ENCODE data around the gene P2RX4.
"Not testable (repeated sequence)": the region's sequence is repeated elsewhere in the genome, so short reads cannot be mapped to it uniquely, and the experiment has no call there.

The P2RX4 gene

GRCh38 chr12:121245951-121246350 lies 36.0 kb downstream of the P2RX4 start:
- DNase-seq, result no peak

- no peak for DNase-seq
Observed at GRCh38 chr12:121246893-121247557, 37.1 kb downstream of the P2RX4 start.

GRCh38 chr12:121248622-121249021 lies 38.7 kb downstream of the P2RX4 start:
- no peak for DNase-seq

- DNase-seq, result no peak
Observed at GRCh38 chr12:121250359-121250758, 40.4 kb downstream of the P2RX4 start.

GRCh38 chr12:121251838-121252237 lies 41.9 kb downstream of the P2RX4 start:
- DNase-seq, result no peak

GRCh38 chr12:121252712-121253345 lies 42.9 kb downstream of the P2RX4 start:
- no peak for DNase-seq

GRCh38 chr12:121253638-121254335 lies 43.9 kb downstream of the P2RX4 start:
- DNase-seq, result no peak

GRCh38 chr12:121255433-121255832 lies 45.5 kb downstream of the P2RX4 start:
- DNase-seq, result no peak

- DNase-seq, result not testable (repeated sequence)
Observed at GRCh38 chr12:121257704-121258449, 47.9 kb downstream of the P2RX4 start.

- DNase-seq, result no peak
Observed at GRCh38 chr12:121259074-121259473, 49.1 kb downstream of the P2RX4 start.

GRCh38 chr12:121260091-121260490 lies 50.2 kb downstream of the P2RX4 start:
- DNase-seq, result no peak

- no peak for DNase-seq
Observed at GRCh38 chr12:121261398-121261797, 51.5 kb downstream of the P2RX4 start.

GRCh38 chr12:121263206-121263935 lies 53.4 kb downstream of the P2RX4 start:
- DNase-seq, result no peak

- DNase-seq, result no peak
Observed at GRCh38 chr12:121264135-121264534, 54.2 kb downstream of the P2RX4 start.

GRCh38 chr12:121264951-121265515 lies 55.1 kb downstream of the P2RX4 start:
- DNase-seq, result no peak

- DNase-seq, result no peak
Observed at GRCh38 chr12:121267822-121268221, 57.9 kb downstream of the P2RX4 start.

GRCh38 chr12:121273364-121273896 lies 63.5 kb downstream of the P2RX4 start:
- DNase-seq, result no peak

- no peak for DNase-seq
Observed at GRCh38 chr12:121274036-121274763, 64.3 kb downstream of the P2RX4 start.

- no peak for DNase-seq
Observed at GRCh38 chr12:121277374-121277759, 67.4 kb downstream of the P2RX4 start.

GRCh38 chr12:121278169-121279070 lies 68.5 kb downstream of the P2RX4 start:
- DNase-seq, result no peak

- DNase-seq, result no peak
Observed at GRCh38 chr12:121279071-121279375, 69.1 kb downstream of the P2RX4 start.
